Adrenal gland (tissue), 12 donors: ENCODE data around the gene ZC2HC1B. TPM values are rescaled to one million over a fixed set of nuclear protein-coding genes. Genes with fewer than 3 reads are reported as not detected.

Experiments used
- DNase-seq, 7 donors: peaks; one replicate each; pipeline ENCODE4 v3.0.0-alpha.2; 2019 to 2020
- H3K27ac ChIP-seq, 5 donors: fragments of 200-600 bp; sonication (generic) in 4 of 5; 1 replicate in 3 of 5; 2 replicates in 2 of 5; pipeline versions ENCODE4 v1.5.1 to v1.8.0; 2016 to 2020; ENCODE audit warnings: mild to moderate bottlenecking in 1 of 5
- H3K27me3 ChIP-seq: fragments of 200-600 bp; 2 replicates; pipeline ENCODE4 v1.8.0; 2021
- H3K36me3 ChIP-seq, 2 donors: fragments of 200-600 bp; replicated peaks in 1 of 2; 1 replicate in 1 of 2; 2 replicates in 1 of 2; pipeline versions ENCODE4 v1.5.1 to v1.8.0; 2018 to 2022
- H3K4me1 ChIP-seq, 2 donors: fragments of 200-600 bp; replicated peaks in 1 of 2; 1 replicate in 1 of 2; 2 replicates in 1 of 2; pipeline versions ENCODE4 v1.5.1 to v1.8.0; 2018 to 2021
- H3K4me3 ChIP-seq, 4 donors: fragments of 200-600 bp; sonication (generic) in 3 of 4; one replicate each; pipeline ENCODE4 v1.5.1; 2016 to 2018
- H3K9me3 ChIP-seq, 3 donors: fragments of 200-600 bp; sonication (generic) in 1 of 3; replicated peaks in 1 of 3; 1 replicate in 2 of 3; 2 replicates in 1 of 3; pipeline versions ENCODE4 v1.5.1 to v1.8.0; 2016 to 2021
- POLR2A ChIP-seq, 2 donors: fragments of 450-650 bp; IDR thresholded peaks; one replicate each; pipeline ENCODE4 v1.6.1; 2017; ENCODE audit warnings: antibody characterized with exemption in 2 of 2, mild to moderate bottlenecking in 2 of 2, moderate library complexity in 1 of 2
- WGBS, 4 donors: extraction: QIAGEN DNeasy Blood & Tissue Kit in 2 of 4; methylation state at CpG; one replicate each; pipeline versions ENCODE4 v1.1.5 to v1.1.7; 2013 to 2017; 5-methylcytosine and 5-hydroxymethylcytosine counted together
- intact Hi-C, 2 donors: fragments of 100-400 bp; cut with DNase I; formaldehyde crosslinking; loops; one replicate each; pipeline versions ENCODE4 v1.14.1 to v1.15.0; 2022 to 2023
- polyA plus RNA-seq, 3 donors: library from polyadenylated mRNA; stranded (reverse); fragments of 200-250 nt in 2 of 3; fragments of 350-450 nt in 1 of 3; fragmentation: Illumina TruSeq in 1 of 3; extraction: RNeasy Lipid Tissue Mini Kit (QIAGEN cat#74804) in 1 of 3; gene quantifications; one replicate each; pipeline ENCODE4 v1.2.3, GENCODE V29; 2013 to 2014
- total RNA-seq, 9 donors: library from RNA; depleted of rRNA in 4 of 9; stranded (reverse); fragments of >200 nt in 4 of 9; fragments of 120-200 nt in 1 of 9; fragmentation: NEBNext Ultra II Directional in 1 of 9; extraction: Animal tissue kit (Norgen Biotek cat#: 25700) in 1 of 9; gene quantifications; one replicate each; pipeline versions ENCODE4 v1.1.0 to v1.2.4, GENCODE V29; 2013 to 2023
- TF ChIP-seq, protein P1 (sequence below), 6 experiments: fragments of 450-650 bp in 4 of 6; fragments of 200-600 bp in 2 of 6; sonication (generic) in 1 of 6; IDR thresholded peaks; 1 replicate in 5 of 6; 2 replicates in 1 of 6; pipeline versions ENCODE4 v1.5.1 to v1.8.0; 2016 to 2021; ENCODE audit warnings: antibody characterized with exemption in 6 of 6, mild to moderate bottlenecking in 2 of 6, moderate library complexity in 1 of 6
- donor health status: healthy with polysubstance abuse.
- donor health status: Bipolar disorder and iron deficiency.
- donor health status: DM: yes; HTN: yes; CAD: no.
- donor health status: DM: no; HTN: no; CAD: no.
- donor health status: DM: no; HTN: no; CAD: no.
- donor health status: DM: yes; HTN: yes; CAD: no.

Gene ZC2HC1B
- total and polyA plus RNA-seq, 12 donors: 0.32 to 1.0 TPM; not detected in 10

DNA sequence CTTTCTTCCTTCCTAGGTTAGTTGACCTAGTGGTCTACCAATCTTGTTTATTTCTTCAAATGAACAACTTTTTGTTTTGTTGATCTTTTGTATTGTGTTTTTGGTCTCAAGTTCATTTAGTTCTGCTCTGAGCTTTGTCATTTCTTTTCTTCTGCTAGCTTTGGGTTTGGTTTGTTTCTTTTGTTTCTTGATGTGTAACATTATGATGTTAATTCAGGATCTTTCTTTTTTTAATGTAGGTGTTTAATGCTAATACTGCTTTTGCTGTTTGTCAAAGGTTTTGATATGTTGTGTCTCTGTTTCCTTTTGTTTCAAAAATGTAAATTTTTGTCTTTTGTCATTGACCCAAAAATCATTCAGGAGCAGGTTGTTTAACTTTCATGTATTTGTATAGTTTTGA is 65.7 kb downstream of the ZC2HC1B start:
- TF ChIP-seq, protein P1, sequence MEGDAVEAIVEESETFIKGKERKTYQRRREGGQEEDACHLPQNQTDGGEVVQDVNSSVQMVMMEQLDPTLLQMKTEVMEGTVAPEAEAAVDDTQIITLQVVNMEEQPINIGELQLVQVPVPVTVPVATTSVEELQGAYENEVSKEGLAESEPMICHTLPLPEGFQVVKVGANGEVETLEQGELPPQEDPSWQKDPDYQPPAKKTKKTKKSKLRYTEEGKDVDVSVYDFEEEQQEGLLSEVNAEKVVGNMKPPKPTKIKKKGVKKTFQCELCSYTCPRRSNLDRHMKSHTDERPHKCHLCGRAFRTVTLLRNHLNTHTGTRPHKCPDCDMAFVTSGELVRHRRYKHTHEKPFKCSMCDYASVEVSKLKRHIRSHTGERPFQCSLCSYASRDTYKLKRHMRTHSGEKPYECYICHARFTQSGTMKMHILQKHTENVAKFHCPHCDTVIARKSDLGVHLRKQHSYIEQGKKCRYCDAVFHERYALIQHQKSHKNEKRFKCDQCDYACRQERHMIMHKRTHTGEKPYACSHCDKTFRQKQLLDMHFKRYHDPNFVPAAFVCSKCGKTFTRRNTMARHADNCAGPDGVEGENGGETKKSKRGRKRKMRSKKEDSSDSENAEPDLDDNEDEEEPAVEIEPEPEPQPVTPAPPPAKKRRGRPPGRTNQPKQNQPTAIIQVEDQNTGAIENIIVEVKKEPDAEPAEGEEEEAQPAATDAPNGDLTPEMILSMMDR (IDR thresholded peaks at IDR 0.05): no peak
- no peak overlapping the region for H3K27ac ChIP-seq
- no peak overlapping the region for H3K4me3 ChIP-seq
- no peaks in the 10 kb centered on the region for H3K36me3 ChIP-seq
- no peak for DNase-seq
- H3K4me1 ChIP-seq: no peaks in the 10 kb centered on the region
- H3K27me3 ChIP-seq: no peaks in the 10 kb centered on the region
- H3K9me3 ChIP-seq: no peaks in the 10 kb centered on the region
- intact Hi-C loops: no loop called here

DNA sequence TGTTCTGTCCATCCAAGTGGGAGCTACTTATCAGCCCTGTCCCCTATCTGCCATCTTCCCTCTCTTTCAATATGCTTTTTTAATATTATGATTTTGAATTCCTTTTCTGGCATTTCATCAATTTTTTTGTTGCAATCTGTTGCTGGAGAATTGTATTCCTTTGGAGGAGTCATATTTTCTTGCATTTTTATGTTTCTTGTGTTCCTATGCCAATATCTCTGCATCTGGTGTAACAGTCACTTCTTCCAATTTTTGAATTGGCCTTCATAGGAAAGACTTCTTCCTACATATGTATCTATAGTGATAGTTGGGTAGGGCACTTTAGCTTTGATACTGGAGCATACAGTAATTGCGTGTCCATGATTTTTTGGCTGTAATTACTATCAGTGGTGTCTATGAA is 70.1 kb downstream of the ZC2HC1B start:
- H3K36me3 ChIP-seq: no peaks in the 10 kb centered on the region
- H3K9me3 ChIP-seq: no peaks in the 10 kb centered on the region
- no peaks in the 10 kb centered on the region for H3K27me3 ChIP-seq
- WGBS, 4 donors: 88 to 100% (median 95%) methylated on average over 1 of the region's 1 CpG
- no peak overlapping the region for H3K4me3 ChIP-seq
- intact Hi-C loops: no loop called here
- no peak for TF ChIP-seq POLR2A (IDR thresholded peaks at IDR 0.05)
- TF ChIP-seq, protein P1 (IDR thresholded peaks at IDR 0.05): no peak
- no peak for DNase-seq
- H3K4me1 ChIP-seq: no peaks in the 10 kb centered on the region
- no peak overlapping the region for H3K27ac ChIP-seq

GRCh38 chr6:143934867-143935266 is 70.6 kb downstream of the ZC2HC1B start:
- Histone ChIP-seq H3K9me3 (no peaks in the 10 kb centered on the region), H3K27ac (no peak overlapping the region), H3K36me3 (no peaks in the 10 kb centered on the region), H3K4me1 (no peaks in the 10 kb centered on the region), H3K4me3 (no peak overlapping the region), H3K27me3 (no peaks in the 10 kb centered on the region)
- TF ChIP-seq, protein P1 (IDR thresholded peaks at IDR 0.05): no peak
- no peak for TF ChIP-seq POLR2A (IDR thresholded peaks at IDR 0.05)
- intact Hi-C loops: no loop called here
- DNase-seq: no peak
- WGBS, 4 donors: 80 to 100% (median 86%) methylated on average over 1 to 4 of the region's 4 CpGs

- Histone ChIP-seq H3K27ac (no peak overlapping the region), H3K4me3 (no peak overlapping the region), H3K27me3 (no peaks in the 10 kb centered on the region), H3K9me3 (no peaks in the 10 kb centered on the region), H3K36me3 (no peaks in the 10 kb centered on the region), H3K4me1 (no peaks in the 10 kb centered on the region)
- TF ChIP-seq POLR2A (IDR thresholded peaks at IDR 0.05): no peak
- TF ChIP-seq, protein P1 (IDR thresholded peaks at IDR 0.05): no peak
- WGBS, 4 donors: 80 to 87% (median 84%) methylated on average over 3 of the region's 3 CpGs
- intact Hi-C loops: no loop called here
- no peak for DNase-seq
Observed at GRCh38 chr6:143936347-143936746, 72.1 kb downstream of the ZC2HC1B start.
